PFSK-1 (cell line): Measurements from ENCODE around the gene SMIM23.

ENCODE experiments used
- FOXP2 ChIP-seq: optimal IDR thresholded peaks from 2 replicates; pipeline ENCODE3; 2011; ENCODE audit warnings: borderline replicate concordance, control low read depth, inconsistent platforms; ENCODE audit not compliant: insufficient read depth; ENCODE audit errors: extremely low read length, extremely low read depth
- POLR2AphosphoS5 ChIP-seq: IDR thresholded peaks from 2 replicates; pipeline ENCODE4 v1.6.1; 2012; ENCODE audit warnings: low read depth, mild to moderate bottlenecking, control low read depth, low read length, moderate library complexity
- REST ChIP-seq, 2 experiments: IDR thresholded peaks; 2 replicates each; pipeline versions ENCODE4 v1.6.1 to v1.8.0; 2011 to 2012; ENCODE audit warnings: low read depth in 2 of 2, low read length in 2 of 2, control low read depth in 1 of 2, inconsistent platforms in 1 of 2, mild to moderate bottlenecking in 1 of 2, moderate library complexity in 1 of 2; ENCODE audit not compliant: insufficient read depth in 1 of 2
- SIN3A ChIP-seq: IDR thresholded peaks from 2 replicates; pipeline ENCODE4 v1.6.1; 2012; ENCODE audit warnings: mild to moderate bottlenecking, low read length, moderate library complexity, borderline replicate concordance; ENCODE audit not compliant: insufficient read depth
- TAF1 ChIP-seq: IDR thresholded peaks from 2 replicates; pipeline ENCODE4 v1.6.1; 2012; ENCODE audit warnings: low read length, control low read depth, borderline replicate concordance; ENCODE audit not compliant: insufficient read depth

The SMIM23 gene

GRCh38 chr5:171762021-171762608 lies 23.5 kb upstream of the SMIM23 start:
- no peak for TF ChIP-seq POLR2AphosphoS5

GRCh38 chr5:171762903-171763302 lies 22.7 kb upstream of the SMIM23 start:
- TF ChIP-seq FOXP2 (no peak), POLR2AphosphoS5 (no peak), SIN3A (no peak), TAF1 (no peak), REST (IDR thresholded peaks at IDR 0.05; ENCODE audit: insufficient read depth in 1 of 2, low read depth in 2 of 2, low read length in 2 of 2) (no peak)

GRCh38 chr5:171764265-171764664 lies 21.4 kb upstream of the SMIM23 start:
- TF ChIP-seq TAF1 (no peak), REST (IDR thresholded peaks at IDR 0.05; ENCODE audit: insufficient read depth in 1 of 2, low read depth in 2 of 2, low read length in 2 of 2) (no peak)

- TF ChIP-seq REST (IDR thresholded peaks at IDR 0.05; ENCODE audit: insufficient read depth in 1 of 2, low read depth in 2 of 2, low read length in 2 of 2) = no peak
Observed at GRCh38 chr5:171766875-171767274, 18.7 kb upstream of the SMIM23 start.

- TF ChIP-seq SIN3A (no peak), POLR2AphosphoS5 (no peak), FOXP2 (no peak), REST (IDR thresholded peaks at IDR 0.05; ENCODE audit: insufficient read depth in 1 of 2, low read depth in 2 of 2, low read length in 2 of 2) (no peak), TAF1 (no peak)
Observed at GRCh38 chr5:171770153-171770552, 15.5 kb upstream of the SMIM23 start.

- no peak for TF ChIP-seq FOXP2
Observed at GRCh38 chr5:171771856-171772255, 13.8 kb upstream of the SMIM23 start.
